BJ (cell line): ENCODE measurements around the gene HNRNPC. TPM values are rescaled to one million over a fixed set of nuclear protein-coding genes. Genes with fewer than 3 reads are reported as not detected.

Experiments used
- CTCF ChIA-PET: fragments of 350-600 bp; formaldehyde crosslinking; extraction: SDS; loops from one replicate; lab custom pipeline; 2021; ENCODE audit warnings: antibody characterized with exemption, inconsistent platforms; lab: Yijun Ruan, JAX
- POLR2A ChIA-PET: fragments of 300-600 bp; sonication (Branson Sonifier 250); formaldehyde crosslinking; extraction: SDS; loops from one replicate; lab custom pipeline; 2021; ENCODE audit warnings: antibody characterized with exemption; lab: Charles Lee
- DNase-seq: peaks from one replicate; pipeline ENCODE4 v3.0.0-alpha.2; 2011; ENCODE audit warnings: low read depth
- H3K27me3 ChIP-seq: 2 replicates; pipeline ENCODE4 v1.6.0; 2011; ENCODE audit warnings: low read length; ENCODE audit not compliant: control insufficient read depth, insufficient read depth
- H3K36me3 ChIP-seq: 2 replicates; pipeline ENCODE4 v1.5.1; 2011; ENCODE audit warnings: low read length; ENCODE audit not compliant: control insufficient read depth, insufficient read depth
- H3K4me3 ChIP-seq: 2 replicates; pipeline ENCODE4 v1.5.1; 2011; ENCODE audit warnings: low read depth, mild to moderate bottlenecking, control low read depth, low read length
- polyA minus RNA-seq: library from RNA; depleted of rRNA, polyadenylated mRNA; stranded (reverse); fragments of >200 nt; gene quantifications from 2 replicates; pipeline ENCODE4 v1.2.3, GENCODE V29; 2011; rRNA and poly(A)+ RNA removed
- polyA plus RNA-seq: library from polyadenylated mRNA; depleted of rRNA; stranded (reverse); fragments of >200 nt; gene quantifications from 2 replicates; pipeline ENCODE4 v1.2.3, GENCODE V29; 2011; rRNA removed
- TF ChIP-seq, protein P1 (sequence below): IDR thresholded peaks from 2 replicates; pipeline ENCODE4 v1.5.1; 2011; ENCODE audit warnings: low read depth, mild to moderate bottlenecking, control low read depth, inconsistent platforms, low read length, moderate library complexity; ENCODE audit not compliant: insufficient read depth

Gene HNRNPC
- polyA plus RNA-seq = 540 and 712 TPM in 2 replicates
- polyA minus RNA-seq = 170 and 259 TPM in 2 replicates

GRCh38 chr14:21269252-21270046 is at the start of gene HNRNPC:
Gene HNRNPC (minus strand): TSS chr14:21269442. CDS start chr14:21234193, 35,249 bp downstream.
- Histone ChIP-seq H3K4me3 (peak within 1 kb of the TSS; percentile 71), H3K27me3 (no peaks in the 10 kb centered on the region), H3K36me3 (peaks cover 1% of the 10 kb centered on the region; the same call in 1 of the 2 replicates)
- ChIA-PET POLR2A (no interaction called here), CTCF (no interaction called here)
- TF ChIP-seq, protein P1, sequence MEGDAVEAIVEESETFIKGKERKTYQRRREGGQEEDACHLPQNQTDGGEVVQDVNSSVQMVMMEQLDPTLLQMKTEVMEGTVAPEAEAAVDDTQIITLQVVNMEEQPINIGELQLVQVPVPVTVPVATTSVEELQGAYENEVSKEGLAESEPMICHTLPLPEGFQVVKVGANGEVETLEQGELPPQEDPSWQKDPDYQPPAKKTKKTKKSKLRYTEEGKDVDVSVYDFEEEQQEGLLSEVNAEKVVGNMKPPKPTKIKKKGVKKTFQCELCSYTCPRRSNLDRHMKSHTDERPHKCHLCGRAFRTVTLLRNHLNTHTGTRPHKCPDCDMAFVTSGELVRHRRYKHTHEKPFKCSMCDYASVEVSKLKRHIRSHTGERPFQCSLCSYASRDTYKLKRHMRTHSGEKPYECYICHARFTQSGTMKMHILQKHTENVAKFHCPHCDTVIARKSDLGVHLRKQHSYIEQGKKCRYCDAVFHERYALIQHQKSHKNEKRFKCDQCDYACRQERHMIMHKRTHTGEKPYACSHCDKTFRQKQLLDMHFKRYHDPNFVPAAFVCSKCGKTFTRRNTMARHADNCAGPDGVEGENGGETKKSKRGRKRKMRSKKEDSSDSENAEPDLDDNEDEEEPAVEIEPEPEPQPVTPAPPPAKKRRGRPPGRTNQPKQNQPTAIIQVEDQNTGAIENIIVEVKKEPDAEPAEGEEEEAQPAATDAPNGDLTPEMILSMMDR = no peak
- peak; percentile 100 for DNase-seq

- H3K36me3 ChIP-seq = no peaks in the 10 kb centered on the region
- TF ChIP-seq, protein P1 = no peak
- no peak for DNase-seq
- ChIA-PET POLR2A (no interaction called here), CTCF (interaction anchor here (0.6 kb wide), 1 partner anchor 60 kb away, joined by 3 read pairs; no protein-coding TSS in a partner anchor)
- H3K4me3 ChIP-seq = no peak overlapping the region
- H3K27me3 ChIP-seq = peaks cover 8% of the 10 kb centered on the region; the same call in 1 of the 2 replicates
Observed at GRCh38 chr14:21317398-21317797, 48.2 kb upstream of the HNRNPC start.

DNA sequence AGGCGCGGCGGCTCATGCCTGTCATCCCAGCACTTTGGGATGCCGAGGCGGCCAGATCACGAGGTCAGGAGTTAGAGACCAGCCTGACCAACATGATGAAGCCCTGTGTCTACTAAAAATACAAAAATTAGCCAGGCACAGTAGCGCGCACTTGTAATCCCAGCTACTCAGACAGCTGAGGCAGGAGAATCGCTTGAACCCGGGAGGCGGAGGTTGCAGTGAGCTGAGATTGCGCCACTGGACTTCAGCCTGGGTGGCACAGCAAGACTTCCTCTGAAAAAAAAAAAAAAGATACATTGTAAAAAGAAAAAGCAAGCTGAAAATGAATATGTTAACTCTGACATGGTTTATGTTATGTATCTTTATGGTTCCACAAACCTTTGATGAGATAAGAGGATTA is 44.3 kb upstream of the HNRNPC start:
- POLR2A ChIA-PET = no interaction called here
- TF ChIP-seq, protein P1 = no peak
- H3K36me3 ChIP-seq = no peaks in the 10 kb centered on the region
- DNase-seq = no peak
- CTCF ChIA-PET = no interaction called here
- H3K4me3 ChIP-seq = no peak overlapping the region
- H3K27me3 ChIP-seq = peaks cover 6% of the 10 kb centered on the region; the same call in 1 of the 2 replicates

DNA sequence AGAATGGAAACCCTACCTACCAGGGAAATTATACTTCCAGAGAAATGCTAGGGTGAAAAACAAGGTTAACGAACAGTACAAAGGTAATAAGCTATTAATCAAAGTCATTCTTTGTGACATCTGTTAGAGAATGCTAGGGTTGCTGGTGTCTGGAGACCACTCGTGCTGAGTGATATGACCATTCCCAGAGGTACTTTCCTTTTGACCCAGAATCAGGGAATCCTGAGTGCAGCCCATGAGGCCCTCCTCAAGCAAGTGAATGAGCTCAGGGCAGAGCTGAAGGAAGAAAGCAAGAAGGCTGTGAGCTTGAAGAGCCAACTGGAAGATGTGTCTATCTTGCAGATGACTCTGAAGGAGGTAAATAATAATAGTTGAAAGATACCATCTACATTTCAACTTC is 42.4 kb upstream of the HNRNPC start:
- Histone ChIP-seq H3K27me3 (peaks cover 5% of the 10 kb centered on the region; the same call in 1 of the 2 replicates), H3K4me3 (no peak overlapping the region), H3K36me3 (no peaks in the 10 kb centered on the region)
- ChIA-PET CTCF (interaction anchor here (0.7 kb wide), 1 partner anchor 14 kb away, joined by 3 read pairs; no protein-coding TSS in a partner anchor), POLR2A (no interaction called here)
- no peak for DNase-seq
- TF ChIP-seq, protein P1 = no peak

DNA sequence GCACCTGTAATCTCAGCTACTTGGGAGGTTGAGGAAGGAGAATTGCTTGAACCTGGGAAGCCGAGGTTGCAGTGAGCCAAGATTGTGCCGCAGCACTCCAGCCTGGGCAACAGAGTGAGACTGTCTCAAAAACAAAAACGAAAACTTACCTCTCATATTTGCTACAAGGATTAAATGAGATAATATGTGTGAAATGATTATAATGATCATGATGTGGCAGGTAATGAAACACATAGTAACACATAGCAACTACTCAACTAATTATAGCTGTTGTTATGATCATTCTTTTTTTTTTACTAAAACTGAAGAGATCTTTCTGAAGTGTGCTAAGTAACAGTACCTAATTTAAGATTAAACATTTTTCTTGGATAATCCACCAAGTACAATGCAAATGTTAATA is 40.7 kb upstream of the HNRNPC start:
- no peak overlapping the region for H3K4me3 ChIP-seq
- DNase-seq = no peak
- H3K36me3 ChIP-seq = no peaks in the 10 kb centered on the region
- POLR2A ChIA-PET = no interaction called here
- peaks cover 5% of the 10 kb centered on the region; the same call in 1 of the 2 replicates for H3K27me3 ChIP-seq
- TF ChIP-seq, protein P1 = no peak
- CTCF ChIA-PET = interaction anchor here (0.9 to 1.2 kb wide), 3 partner anchors 9 to 18 kb away, joined by 3 read pairs; no protein-coding TSS in a partner anchor
